BLaER1 treated with 17β-estradiol and CSF1 and Interleukin-3, amounts not matched to agents 10 nM and 100 nM (cell line): ENCODE data around the gene SYDE2.
A peak's percentile ranks its signal among the peaks of the same experiment; 100 is the strongest.
"Not testable (repeated sequence)": the region's sequence is repeated elsewhere in the genome, so short reads cannot be mapped to it uniquely, and the experiment has no call there.

ENCODE experiments used
- H3K27ac ChIP-seq, 11 experiments: shearing (Covaris generic); formaldehyde crosslinking; 2 replicates each; pipeline ENCODE4 v1.8.1; 2022
- H3K27me3 ChIP-seq, 11 experiments: shearing (Covaris generic); formaldehyde crosslinking; 2 replicates each; pipeline ENCODE4 v1.8.1; 2022
- H3K36me3 ChIP-seq, 11 experiments: shearing (Covaris generic); formaldehyde crosslinking; 2 replicates each; pipeline ENCODE4 v1.8.1; 2022
- H3K4me1 ChIP-seq, 10 experiments: shearing (Covaris generic); formaldehyde crosslinking; 2 replicates each; pipeline ENCODE4 v1.8.1; 2022
- H3K4me2 ChIP-seq, 11 experiments: shearing (Covaris generic); formaldehyde crosslinking; 2 replicates each; pipeline ENCODE4 v1.8.1; 2022
- H3K4me3 ChIP-seq, 10 experiments: shearing (Covaris generic); formaldehyde crosslinking; 2 replicates each; pipeline ENCODE4 v1.8.1; 2022
- H3K9ac ChIP-seq, 11 experiments: shearing (Covaris generic); formaldehyde crosslinking; 2 replicates each; pipeline ENCODE4 v1.8.1; 2022
- H3K9me3 ChIP-seq, 11 experiments: shearing (Covaris generic); formaldehyde crosslinking; replicated peaks in 1 of 11; 2 replicates each; pipeline ENCODE4 v1.8.1; 2022
- H4K20me1 ChIP-seq, 11 experiments: shearing (Covaris generic); formaldehyde crosslinking; 2 replicates each; pipeline ENCODE4 v1.8.1; 2022
- Cebpa-rat ChIP-seq, 11 experiments: shearing (Covaris generic); IDR thresholded peaks; 2 replicates each; pipeline ENCODE4 v1.8.1; 2022

SYDE2 gene

DNA sequence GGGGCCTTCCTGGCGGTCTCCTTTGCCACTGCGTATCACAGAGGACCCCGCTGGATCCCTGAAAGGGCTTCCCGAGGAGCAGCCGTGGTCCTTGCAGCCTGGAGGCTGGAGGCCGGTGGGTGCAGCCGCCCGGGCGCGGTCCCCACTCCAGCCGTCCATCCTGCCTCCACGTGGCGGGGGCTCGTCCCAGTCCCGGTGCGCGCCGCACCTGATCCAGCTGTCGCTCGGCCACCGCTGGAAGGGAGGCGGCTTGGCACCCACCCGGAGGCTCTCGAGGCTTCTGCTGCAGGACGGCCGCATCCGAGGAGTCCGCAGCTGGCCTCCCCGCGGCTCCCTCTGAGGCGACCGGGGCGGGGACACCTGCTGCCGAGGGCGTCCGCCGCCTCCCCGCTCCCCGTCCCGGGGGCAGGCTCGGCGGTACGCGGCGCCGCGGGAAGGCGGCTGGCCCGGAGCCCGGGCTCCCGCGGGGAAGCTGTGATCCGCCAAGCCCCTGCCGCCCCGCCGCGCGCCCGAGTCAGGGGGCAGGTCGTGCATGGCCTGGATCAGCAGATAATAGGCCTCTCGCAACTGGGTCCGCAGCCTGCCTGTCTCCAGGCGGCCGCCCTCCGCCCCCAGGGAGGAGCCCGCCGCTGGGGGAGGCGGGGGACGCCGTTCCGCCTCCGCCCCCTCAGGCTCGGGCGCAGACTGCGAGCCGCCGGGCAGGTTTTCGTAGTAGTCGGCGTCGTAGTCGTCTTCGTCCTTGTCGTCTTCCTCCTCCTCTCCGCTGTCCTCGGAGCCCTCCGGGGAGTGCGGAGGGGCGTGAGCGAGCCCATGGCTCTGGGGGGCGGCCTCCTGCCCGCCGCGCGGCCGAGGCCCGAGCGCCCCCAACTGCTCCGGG is at the start of gene SYDE2:
Gene SYDE2, minus strand, starts transcription at position 554 of the 877 bp plus-strand sequence. Its CDS starts 20 bp downstream, at position 534.
- peaks cover 53 to 86% (median 73%) of the 10 kb centered on the region in 11 experiments for H3K27me3 ChIP-seq
- H3K4me1 ChIP-seq: peaks cover 0 to 20% (median 10%) of the 10 kb centered on the region in 10 experiments; a peak in 16 of 20 replicates
- no peak for TF ChIP-seq Cebpa-rat (IDR thresholded peaks at IDR 0.05)
- no peaks in the 10 kb centered on the region for H3K36me3 ChIP-seq
- peak within 1 kb of the TSS in 2 of 11 experiments; percentile 19 to 38; a peak in 2 of 22 replicates for H3K27ac ChIP-seq
- peak within 1 kb of the TSS; percentile 36 to 75 (median 70) for H3K9ac ChIP-seq
- peaks cover 0 to 21% (median 9%) of the 10 kb centered on the region in 11 experiments; a peak in 11 of 22 replicates for H4K20me1 ChIP-seq
- peak within 1 kb of the TSS; percentile 66 to 83 (median 72) for H3K4me3 ChIP-seq
- H3K9me3 ChIP-seq: no peaks in the 10 kb centered on the region
- peak within 1 kb of the TSS; percentile 91 to 100 (median 99) for H3K4me2 ChIP-seq

- Histone ChIP-seq H3K9me3 (peaks cover 18 to 33% (median 23%) of the 10 kb centered on the region in 11 experiments), H3K36me3 (peaks cover 38 to 57% (median 47%) of the 10 kb centered on the region in 11 experiments), H4K20me1 (peaks cover under 1 to 25% (median 14%) of the 10 kb centered on the region in 11 experiments; a peak in 16 of 22 replicates)
- not testable (repeated sequence) for H3K27ac ChIP-seq, H3K4me3 ChIP-seq, H3K27me3 ChIP-seq, H3K4me2 ChIP-seq, H3K9ac ChIP-seq, H3K4me1 ChIP-seq
These were observed 48.2 kb upstream of the SYDE2 start for GRCh38 chr1:85249042-85249441.

- Histone ChIP-seq H3K27ac (no peak overlapping the region), H3K4me1 (peaks cover 0 to 10% (median 1%) of the 10 kb centered on the region in 10 experiments; a peak in 7 of 20 replicates), H3K9me3 (peaks cover 18 to 30% (median 23%) of the 10 kb centered on the region in 11 experiments), H4K20me1 (no peaks in the 10 kb centered on the region), H3K9ac (no peak overlapping the region), H3K4me3 (no peak overlapping the region), H3K4me2 (no peak overlapping the region), H3K27me3 (no peaks in the 10 kb centered on the region), H3K36me3 (peaks cover 12 to 27% (median 17%) of the 10 kb centered on the region in 11 experiments; a peak in 21 of 22 replicates)
- TF ChIP-seq Cebpa-rat (IDR thresholded peaks at IDR 0.05): no peak
These were observed 45.1 kb upstream of the SYDE2 start for GRCh38 chr1:85245891-85246290.

DNA sequence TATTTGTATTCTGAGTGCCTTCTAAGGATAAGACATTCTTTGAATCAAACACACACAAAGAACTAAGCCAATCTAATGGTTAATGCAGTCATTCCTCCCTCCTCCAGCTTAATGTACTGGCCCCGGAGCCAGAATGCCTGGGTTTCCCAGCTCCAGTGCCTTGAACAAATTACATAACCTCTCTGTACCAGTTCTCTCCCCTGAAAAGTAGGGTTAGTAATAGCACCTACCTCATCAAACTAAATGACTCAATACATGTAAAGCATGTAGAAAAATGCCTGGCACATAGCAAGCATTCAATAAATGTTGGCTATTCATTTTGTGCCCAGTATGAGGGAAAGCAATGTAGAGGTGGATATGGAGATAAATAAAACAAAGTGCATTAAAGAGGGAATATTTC is 44.6 kb upstream of the SYDE2 start:
- Histone ChIP-seq H3K27ac (no peak overlapping the region), H3K4me1 (peaks cover 0 to 14% (median 2%) of the 10 kb centered on the region in 10 experiments; a peak in 8 of 20 replicates), H3K27me3 (no peaks in the 10 kb centered on the region), H3K4me3 (no peak overlapping the region), H3K4me2 (no peak overlapping the region), H3K9ac (no peak overlapping the region), H3K36me3 (peaks cover 8 to 23% (median 13%) of the 10 kb centered on the region in 11 experiments; a peak in 21 of 22 replicates), H3K9me3 (peaks cover 18 to 26% (median 21%) of the 10 kb centered on the region in 11 experiments), H4K20me1 (no peaks in the 10 kb centered on the region)
- no peak for TF ChIP-seq Cebpa-rat (IDR thresholded peaks at IDR 0.05)

DNA sequence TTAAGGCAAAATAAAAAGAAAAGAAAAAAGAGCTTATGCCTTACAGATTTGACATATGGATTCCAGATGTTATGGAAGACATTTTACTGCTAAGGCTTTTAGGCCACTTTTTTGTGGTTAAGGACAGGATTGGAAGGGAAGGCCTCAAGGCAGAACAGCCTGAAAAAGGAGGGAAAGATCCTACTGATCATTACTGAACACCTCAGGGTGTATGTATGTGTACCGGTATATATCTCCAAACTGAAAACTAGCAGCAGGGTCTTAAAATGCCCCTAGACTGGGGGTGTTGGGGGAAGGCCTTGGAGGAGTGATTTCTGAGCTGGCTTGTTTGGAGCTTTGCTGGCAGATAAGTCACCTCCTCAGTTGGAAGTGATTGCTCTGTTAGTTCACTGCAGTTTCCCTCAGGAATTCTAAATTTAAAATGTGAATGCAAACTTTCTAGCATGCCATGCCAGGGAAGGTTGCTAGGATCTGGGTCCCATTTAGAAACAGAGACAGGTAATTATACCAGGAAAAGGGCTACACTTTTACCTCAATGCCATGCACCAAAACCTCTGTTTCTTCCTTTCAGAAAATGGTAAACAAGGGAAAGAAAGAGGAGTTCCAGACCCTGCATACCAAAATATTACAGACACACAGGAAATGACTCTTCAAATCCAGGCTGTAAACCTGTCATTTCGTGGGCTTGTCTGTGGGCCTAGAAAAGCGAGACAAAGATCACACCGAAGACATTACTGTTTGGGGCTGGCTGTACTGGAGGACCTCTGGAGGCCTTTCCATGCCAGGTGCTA is 43.6 kb upstream of the SYDE2 start:
- Histone ChIP-seq H3K4me3 (no peak overlapping the region), H3K4me1 (peaks cover 0 to 17% (median 2%) of the 10 kb centered on the region in 10 experiments; a peak in 8 of 20 replicates), H3K27ac (no peak overlapping the region), H3K4me2 (peak overlapping the region in 5 of 11 experiments; percentile 8 to 60 (median 23); a peak in 7 of 22 replicates), H4K20me1 (no peaks in the 10 kb centered on the region), H3K9me3 (peaks cover 10 to 16% (median 12%) of the 10 kb centered on the region in 11 experiments), H3K27me3 (no peaks in the 10 kb centered on the region), H3K36me3 (peaks cover 0 to 13% (median 4%) of the 10 kb centered on the region in 11 experiments; a peak in 6 of 22 replicates), H3K9ac (peak overlapping the region in 1 of 11 experiments; percentile 25; a peak in 1 of 22 replicates)
- no peak for TF ChIP-seq Cebpa-rat (IDR thresholded peaks at IDR 0.05)

- peaks cover 0 to 17% (median 2%) of the 10 kb centered on the region in 10 experiments; a peak in 8 of 20 replicates for H3K4me1 ChIP-seq
- no peak overlapping the region for H3K4me2 ChIP-seq
- TF ChIP-seq Cebpa-rat (IDR thresholded peaks at IDR 0.05): no peak
- peaks cover 0 to 4% (median under 1%) of the 10 kb centered on the region in 11 experiments; a peak in 4 of 22 replicates for H3K36me3 ChIP-seq
- H3K9me3 ChIP-seq: peaks cover 0 to 5% (median 2%) of the 10 kb centered on the region in 11 experiments; a peak in 14 of 22 replicates
- H3K27ac ChIP-seq: no peak overlapping the region
- no peak overlapping the region for H3K9ac ChIP-seq
- no peaks in the 10 kb centered on the region for H4K20me1 ChIP-seq
- no peaks in the 10 kb centered on the region for H3K27me3 ChIP-seq
- no peak overlapping the region for H3K4me3 ChIP-seq
These were observed 42.6 kb upstream of the SYDE2 start for GRCh38 chr1:85243372-85243771.

DNA sequence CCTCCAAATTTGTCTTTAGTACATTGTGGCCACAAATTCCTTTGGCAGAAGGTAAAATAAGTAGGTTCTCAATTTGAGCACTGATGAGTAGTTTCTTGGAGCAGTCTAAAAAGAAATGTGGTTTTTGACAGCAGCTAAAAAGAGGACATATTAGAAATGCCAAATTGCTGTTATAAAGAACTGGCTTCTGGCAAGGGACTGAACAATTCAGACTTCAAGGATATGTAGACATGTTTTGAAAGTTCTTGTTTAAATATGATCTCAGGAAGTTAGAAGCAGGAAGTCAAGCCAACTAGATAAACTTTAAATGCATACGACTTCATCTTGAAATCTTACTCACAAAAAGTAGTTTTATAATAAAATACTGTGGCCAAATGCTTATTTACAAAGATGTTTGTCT is 39.8 kb upstream of the SYDE2 start:
- H3K4me2 ChIP-seq: peak overlapping the region in 1 of 11 experiments; percentile 40; a peak in 2 of 22 replicates
- no peak for TF ChIP-seq Cebpa-rat (IDR thresholded peaks at IDR 0.05)
- no peaks in the 10 kb centered on the region for H3K27me3 ChIP-seq
- no peak overlapping the region for H3K9ac ChIP-seq
- no peak overlapping the region for H3K27ac ChIP-seq
- no peaks in the 10 kb centered on the region for H4K20me1 ChIP-seq
- H3K4me1 ChIP-seq: peaks cover 0 to 17% (median 2%) of the 10 kb centered on the region in 10 experiments; a peak in 8 of 20 replicates
- no peaks in the 10 kb centered on the region for H3K36me3 ChIP-seq
- no peaks in the 10 kb centered on the region for H3K9me3 ChIP-seq
- no peak overlapping the region for H3K4me3 ChIP-seq

- Histone ChIP-seq H3K4me3 (no peak overlapping the region), H3K27me3 (no peaks in the 10 kb centered on the region), H3K4me1 (peaks cover 0 to 17% (median 2%) of the 10 kb centered on the region in 10 experiments; a peak in 8 of 20 replicates), H3K36me3 (no peaks in the 10 kb centered on the region), H4K20me1 (no peaks in the 10 kb centered on the region), H3K4me2 (peak overlapping the region in 1 of 11 experiments; percentile 40; a peak in 2 of 22 replicates), H3K9ac (no peak overlapping the region), H3K9me3 (no peaks in the 10 kb centered on the region), H3K27ac (no peak overlapping the region)
- no peak for TF ChIP-seq Cebpa-rat (IDR thresholded peaks at IDR 0.05)
These were observed 39.4 kb upstream of the SYDE2 start for GRCh38 chr1:85240174-85240601.
